Thoracic aorta (tissue), 2 donors: ENCODE results near the gene CHAMP1. TPM values are rescaled to one million over a fixed set of nuclear protein-coding genes. Genes with fewer than 3 reads are reported as not detected.

Source experiments
- ATAC-seq: fragments of 150-250 bp; one replicate; pipeline ENCODE4 v1.8.0; 2017; ENCODE audit warnings: low read depth; ENCODE audit not compliant: insufficient number of reproducible peaks, low FRiP score
- DNase-seq: peaks from one replicate; pipeline ENCODE4 v3.0.0-alpha.2; 2020; ENCODE audit warnings: low spot score
- H3K27ac ChIP-seq, 2 donors: fragments of 200-600 bp; sonication (generic); 1 replicate in 1 of 2; 2 replicates in 1 of 2; pipeline ENCODE4 v1.5.1; 2016; ENCODE audit warnings: mild to moderate bottlenecking in 2 of 2, moderate library complexity in 2 of 2
- H3K27me3 ChIP-seq: fragments of 200-600 bp; sonication (generic); replicated peaks from 2 replicates; pipeline ENCODE4 v1.6.0; 2016; ENCODE audit warnings: mild to moderate bottlenecking; ENCODE audit not compliant: insufficient read depth
- H3K36me3 ChIP-seq: fragments of 200-600 bp; sonication (generic); one replicate; pipeline ENCODE4 v1.5.1; 2016
- H3K4me1 ChIP-seq, 2 donors: fragments of 200-600 bp; sonication (generic); 1 replicate in 1 of 2; 2 replicates in 1 of 2; pipeline versions ENCODE4 v1.5.1 to v1.6.0; 2016; ENCODE audit warnings: low read depth in 2 of 2, mild to moderate bottlenecking in 1 of 2; ENCODE audit not compliant: control insufficient read depth in 1 of 2
- H3K4me3 ChIP-seq: fragments of 200-600 bp; sonication (generic); 2 replicates; pipeline ENCODE4 v1.5.1; 2016; ENCODE audit warnings: mild to moderate bottlenecking
- H3K9me3 ChIP-seq: fragments of 200-600 bp; sonication (generic); 2 replicates; pipeline ENCODE4 v1.5.1; 2016
- total RNA-seq, 2 donors: library from RNA; depleted of rRNA; stranded (reverse); fragments of >200 nt; gene quantifications; one replicate each; pipeline versions ENCODE4 v1.1.0 to v1.2.3, GENCODE V29; 2016
- TF ChIP-seq, protein P1 (sequence below): fragments of 200-600 bp; sonication (generic); IDR thresholded peaks from one replicate; pipeline ENCODE4 v1.5.1; 2019; ENCODE audit warnings: antibody characterized with exemption

CHAMP1 gene
- total RNA-seq, 2 donors from 2014 or later: 20.7 to 30.2 TPM

DNA sequence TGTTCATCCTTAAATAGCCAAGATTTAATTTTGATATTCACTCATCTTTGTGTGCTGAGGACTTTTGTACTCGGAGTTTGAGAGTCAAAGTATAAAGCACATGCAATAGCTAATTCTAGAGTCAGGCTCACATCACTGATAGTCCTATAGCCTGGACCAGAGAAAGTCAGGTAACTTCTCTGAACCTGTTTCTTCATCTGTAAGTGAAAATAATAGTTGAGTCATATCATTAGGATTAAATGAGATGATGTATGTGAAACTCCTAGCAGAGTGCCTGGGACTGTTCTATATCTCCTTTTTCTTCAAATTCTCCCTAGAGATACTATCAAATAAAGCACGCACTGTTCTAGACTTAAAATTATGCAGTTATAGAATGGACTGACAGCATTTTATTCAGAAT is 9.0 kb downstream of the CHAMP1 start:
- no peak for DNase-seq
- no peak for ATAC-seq
- H3K4me1 ChIP-seq: peaks cover 3 to 16% of the 10 kb centered on the region in 2 donors
- no peaks in the 10 kb centered on the region for H3K9me3 ChIP-seq
- H3K27me3 ChIP-seq: no peaks in the 10 kb centered on the region
- no peak overlapping the region for H3K4me3 ChIP-seq
- H3K36me3 ChIP-seq: peaks cover 25% of the 10 kb centered on the region
- TF ChIP-seq, protein P1, sequence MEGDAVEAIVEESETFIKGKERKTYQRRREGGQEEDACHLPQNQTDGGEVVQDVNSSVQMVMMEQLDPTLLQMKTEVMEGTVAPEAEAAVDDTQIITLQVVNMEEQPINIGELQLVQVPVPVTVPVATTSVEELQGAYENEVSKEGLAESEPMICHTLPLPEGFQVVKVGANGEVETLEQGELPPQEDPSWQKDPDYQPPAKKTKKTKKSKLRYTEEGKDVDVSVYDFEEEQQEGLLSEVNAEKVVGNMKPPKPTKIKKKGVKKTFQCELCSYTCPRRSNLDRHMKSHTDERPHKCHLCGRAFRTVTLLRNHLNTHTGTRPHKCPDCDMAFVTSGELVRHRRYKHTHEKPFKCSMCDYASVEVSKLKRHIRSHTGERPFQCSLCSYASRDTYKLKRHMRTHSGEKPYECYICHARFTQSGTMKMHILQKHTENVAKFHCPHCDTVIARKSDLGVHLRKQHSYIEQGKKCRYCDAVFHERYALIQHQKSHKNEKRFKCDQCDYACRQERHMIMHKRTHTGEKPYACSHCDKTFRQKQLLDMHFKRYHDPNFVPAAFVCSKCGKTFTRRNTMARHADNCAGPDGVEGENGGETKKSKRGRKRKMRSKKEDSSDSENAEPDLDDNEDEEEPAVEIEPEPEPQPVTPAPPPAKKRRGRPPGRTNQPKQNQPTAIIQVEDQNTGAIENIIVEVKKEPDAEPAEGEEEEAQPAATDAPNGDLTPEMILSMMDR: no peak
- H3K27ac ChIP-seq: no peak overlapping the region

DNA sequence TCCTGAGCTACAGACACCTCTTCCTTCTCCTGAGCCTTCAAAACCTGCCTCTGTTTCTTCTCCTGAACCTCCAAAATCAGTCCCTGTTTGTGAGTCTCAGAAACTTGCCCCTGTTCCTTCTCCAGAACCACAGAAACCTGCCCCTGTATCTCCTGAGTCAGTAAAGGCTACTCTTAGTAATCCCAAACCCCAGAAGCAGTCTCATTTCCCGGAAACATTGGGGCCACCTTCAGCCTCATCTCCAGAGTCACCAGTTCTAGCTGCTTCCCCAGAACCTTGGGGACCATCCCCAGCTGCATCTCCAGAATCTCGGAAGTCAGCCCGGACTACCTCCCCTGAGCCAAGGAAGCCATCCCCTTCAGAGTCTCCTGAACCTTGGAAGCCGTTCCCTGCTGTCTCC is 10.0 kb downstream of the CHAMP1 start:
- Histone ChIP-seq H3K9me3 (no peaks in the 10 kb centered on the region), H3K27ac (no peak overlapping the region), H3K4me3 (no peak overlapping the region), H3K4me1 (peaks cover 3 to 6% of the 10 kb centered on the region in 2 donors), H3K27me3 (no peaks in the 10 kb centered on the region), H3K36me3 (peaks cover 25% of the 10 kb centered on the region)
- TF ChIP-seq, protein P1: no peak
- DNase-seq: no peak
- no peak for ATAC-seq

DNA sequence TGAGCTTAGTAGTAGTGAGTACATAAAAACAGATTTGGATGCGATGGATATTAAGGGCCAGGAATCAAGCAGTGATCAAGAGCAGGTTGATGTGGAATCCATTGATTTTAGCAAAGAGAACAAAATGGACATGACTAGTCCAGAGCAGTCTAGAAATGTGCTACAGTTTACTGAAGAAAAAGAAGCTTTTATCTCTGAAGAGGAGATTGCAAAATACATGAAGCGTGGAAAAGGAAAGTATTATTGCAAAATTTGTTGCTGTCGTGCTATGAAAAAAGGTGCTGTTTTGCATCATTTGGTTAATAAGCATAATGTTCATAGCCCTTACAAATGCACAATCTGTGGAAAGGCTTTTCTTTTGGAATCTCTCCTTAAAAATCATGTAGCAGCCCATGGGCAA is 11.4 kb downstream of the CHAMP1 start:
- ATAC-seq: no peak
- TF ChIP-seq, protein P1: no peak
- Histone ChIP-seq H3K27me3 (no peaks in the 10 kb centered on the region), H3K9me3 (no peaks in the 10 kb centered on the region), H3K27ac (no peak overlapping the region), H3K4me1 (no peaks in the 10 kb centered on the region), H3K36me3 (peaks cover 25% of the 10 kb centered on the region), H3K4me3 (no peak overlapping the region)
- no peak for DNase-seq

DNA sequence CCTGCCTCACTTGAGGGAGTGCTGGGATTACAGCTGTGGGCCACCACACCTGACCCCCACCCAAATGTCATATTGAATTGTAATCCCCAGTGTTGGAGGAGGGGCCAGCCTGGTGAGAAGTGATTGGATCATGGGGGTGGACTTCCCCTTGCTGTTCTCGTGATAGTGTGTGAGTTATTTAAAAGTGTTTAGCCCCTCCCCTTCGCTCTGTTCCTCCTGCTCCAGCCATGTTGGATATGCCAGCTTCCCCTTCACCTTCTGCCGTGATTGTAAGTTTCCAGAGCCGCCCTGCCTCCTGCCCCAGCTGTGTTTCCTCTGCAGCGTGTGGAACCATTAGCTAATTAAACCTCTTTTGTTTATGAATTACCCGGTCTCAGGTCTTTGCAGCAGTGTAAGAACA is 13.7 kb downstream of the CHAMP1 start:
- no peak for ATAC-seq
- TF ChIP-seq, protein P1: no peak
- no peaks in the 10 kb centered on the region for H3K9me3 ChIP-seq
- DNase-seq: no peak
- no peaks in the 10 kb centered on the region for H3K4me1 ChIP-seq
- H3K27me3 ChIP-seq: no peaks in the 10 kb centered on the region
- no peak overlapping the region for H3K4me3 ChIP-seq
- H3K36me3 ChIP-seq: peaks cover 19% of the 10 kb centered on the region
- H3K27ac ChIP-seq: no peak overlapping the region

DNA sequence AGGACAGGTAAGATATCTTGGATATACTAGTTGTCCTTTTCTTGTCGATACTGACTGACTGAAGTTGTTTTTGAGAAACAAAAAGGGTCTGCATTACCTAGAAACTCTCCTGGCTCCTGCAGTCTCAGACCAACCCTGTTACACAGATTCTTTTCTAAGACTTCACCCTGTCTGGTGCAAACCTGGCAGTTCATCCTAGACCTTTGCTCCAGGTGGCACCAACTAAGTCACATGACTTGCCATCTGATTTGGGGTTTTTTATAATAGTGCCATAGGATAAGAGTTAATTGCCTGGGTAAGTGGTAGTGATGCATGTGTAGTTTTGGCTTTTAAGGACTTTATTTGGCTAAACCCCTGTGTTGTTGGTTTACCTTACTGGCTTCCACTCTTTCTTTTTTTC is 14.3 kb downstream of the CHAMP1 start:
- Histone ChIP-seq H3K27me3 (no peaks in the 10 kb centered on the region), H3K9me3 (no peaks in the 10 kb centered on the region), H3K4me3 (no peak overlapping the region), H3K27ac (no peak overlapping the region), H3K4me1 (no peaks in the 10 kb centered on the region), H3K36me3 (peaks cover 14% of the 10 kb centered on the region)
- TF ChIP-seq, protein P1: no peak
- ATAC-seq (no peak), DNase-seq (no peak)
